CD4-positive, alpha-beta memory T cell (primary cell): ENCODE data around the gene RTN4R. TPM values are rescaled to one million over a fixed set of nuclear protein-coding genes. Genes with fewer than 3 reads are reported as not detected.

Experiments
- CTCF ChIA-PET: fragments of 350-600 bp; sonication (Branson Sonifier 250); formaldehyde crosslinking; loops from one replicate; lab custom pipeline; 2021; ENCODE audit warnings: inconsistent platforms; ENCODE audit not compliant: partially characterized antibody; lab: Charles Lee
- POLR2A ChIA-PET: fragments of 350-600 bp; sonication (Branson Sonifier 250); formaldehyde crosslinking; loops from one replicate; lab custom pipeline; 2021; ENCODE audit not compliant: partially characterized antibody; lab: Charles Lee
- DNase-seq, 5 donors: peaks; one replicate each; pipeline versions ENCODE4 v3.0.0 to v3.0.0-alpha.2; 2020 to 2022; ENCODE audit warnings: mixed read lengths in 1 of 5
- H3K27ac ChIP-seq: one replicate; pipeline ENCODE4 v1.7.0; 2013; ENCODE audit warnings: low read depth, low read length
- H3K27me3 ChIP-seq: 2 replicates; pipeline ENCODE4 v1.7.0; 2013; ENCODE audit warnings: mild to moderate bottlenecking, low read length, moderate library complexity; ENCODE audit not compliant: insufficient read depth
- H3K36me3 ChIP-seq: 2 replicates; pipeline ENCODE4 v1.7.0; 2013; ENCODE audit warnings: mild to moderate bottlenecking, low read length, moderate library complexity; ENCODE audit not compliant: insufficient read depth
- H3K4me1 ChIP-seq: 2 replicates; pipeline ENCODE4 v1.7.0; 2013; ENCODE audit warnings: mild to moderate bottlenecking, low read length, moderate library complexity; ENCODE audit not compliant: insufficient read depth
- H3K4me3 ChIP-seq, 2 donors: one replicate each; pipeline ENCODE4 v1.7.0; 2013; ENCODE audit warnings: low read length in 2 of 2, mild to moderate bottlenecking in 1 of 2
- H3K9me3 ChIP-seq, 2 donors: one replicate each; pipeline ENCODE4 v1.7.0; 2013; ENCODE audit warnings: low read length in 2 of 2, control low read depth in 1 of 2; ENCODE audit not compliant: control insufficient read depth in 1 of 2
- H3K27ac Mint-ChIP-seq, 7 donors: one replicate each; pipeline ENCODE4 v1.8.0; 2020 to 2021; ENCODE audit warnings: mixed read lengths in 7 of 7, mild to moderate bottlenecking in 6 of 7, inconsistent platforms in 3 of 7, moderate library complexity in 3 of 7
- H3K27me3 Mint-ChIP-seq, 2 donors: one replicate each; pipeline ENCODE4 v1.8.0; 2020 to 2021; ENCODE audit warnings: mixed read lengths in 2 of 2
- H3K36me3 Mint-ChIP-seq, 2 donors: one replicate each; pipeline ENCODE4 v1.8.0; 2020 to 2021; ENCODE audit warnings: mixed read lengths in 2 of 2, inconsistent platforms in 1 of 2, mild to moderate bottlenecking in 1 of 2
- H3K4me1 Mint-ChIP-seq, 4 donors: one replicate each; pipeline ENCODE4 v1.8.0; 2020 to 2021; ENCODE audit warnings: mixed read lengths in 4 of 4, mild to moderate bottlenecking in 1 of 4
- H3K4me3 Mint-ChIP-seq, 8 donors: one replicate each; pipeline ENCODE4 v1.8.0; 2020 to 2021; ENCODE audit warnings: mixed read lengths in 8 of 8, mild to moderate bottlenecking in 7 of 8, moderate library complexity in 6 of 8, inconsistent platforms in 3 of 8
- H3K9me3 Mint-ChIP-seq, 8 donors: one replicate each; pipeline ENCODE4 v1.8.0; 2020 to 2021; ENCODE audit warnings: mixed read lengths in 8 of 8, mild to moderate bottlenecking in 5 of 8, inconsistent platforms in 3 of 8, moderate library complexity in 1 of 8
- intact Hi-C: fragments of 100-400 bp; cut with micrococcal nuclease; formaldehyde crosslinking; loops from one replicate; pipeline ENCODE4 v1.15.1; 2023
- polyA plus RNA-seq, 2 donors: library from polyadenylated mRNA; unstranded; fragments of 300-500 nt; fragmentation: Illumina TruSeq; gene quantifications; one replicate each; pipeline ENCODE4 v1.2.3, GENCODE V29; 2021
- total RNA-seq, 2 experiments: library from RNA; stranded (reverse); gene quantifications; one replicate each; pipeline ENCODE4 v1.2.3, GENCODE V29; 2021

RTN4R gene
- total and polyA plus RNA-seq, 4 experiments from 2014 or later, result 1.7 to 6.3 (median 2.4) TPM

DNA sequence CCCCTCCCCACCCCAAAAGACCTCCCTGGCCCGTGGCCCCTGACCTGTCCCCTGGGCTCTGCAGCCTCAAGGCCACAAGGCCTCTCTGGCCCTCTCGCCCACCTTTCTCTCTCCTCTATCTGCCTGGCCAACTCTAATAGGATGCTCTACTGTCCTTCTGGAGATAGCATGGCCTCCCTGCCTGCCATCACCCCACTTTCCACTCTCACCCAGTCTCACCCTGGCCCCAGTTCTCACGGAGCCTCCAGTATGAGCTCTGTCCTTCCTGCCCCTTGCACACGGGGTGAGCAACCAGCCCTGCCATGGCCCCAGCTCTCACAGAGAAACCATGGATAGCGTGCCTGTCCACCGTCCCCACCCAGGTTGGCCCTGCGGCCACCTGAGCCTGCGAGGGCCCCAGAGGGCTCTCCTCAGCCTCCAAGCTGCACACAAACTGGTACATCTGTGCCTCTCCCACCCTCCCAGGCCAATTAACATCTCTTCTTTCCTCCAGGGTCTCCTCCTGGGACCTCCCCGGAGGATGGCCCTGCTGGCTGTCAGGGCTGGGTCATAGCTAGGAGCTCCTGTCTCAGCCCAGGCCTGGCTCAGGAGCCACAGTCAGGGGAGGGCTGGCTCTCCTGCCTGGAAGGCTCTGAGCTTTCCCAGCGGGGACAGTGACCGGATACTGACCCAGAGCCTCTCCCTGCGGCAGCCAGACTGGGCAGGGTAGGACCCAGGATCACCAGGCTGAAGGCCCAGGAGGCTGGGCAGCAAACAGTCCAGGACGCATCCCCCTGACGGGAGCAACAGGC is 22.3 kb downstream of the RTN4R start:
- Histone ChIP-seq H3K9me3 (no peaks in the 10 kb centered on the region), H3K4me1 (peaks cover 54% of the 10 kb centered on the region), H3K36me3 (no peaks in the 10 kb centered on the region), H3K4me3 (peak overlapping the region in 1 of 2 donors; percentile 10), H3K27ac (peak overlapping the region; percentile 42), H3K27me3 (no peaks in the 10 kb centered on the region)
- no peaks in the 10 kb centered on the region for H3K36me3 Mint-ChIP-seq
- H3K27me3 Mint-ChIP-seq, result no peaks in the 10 kb centered on the region
- intact Hi-C loops, result loop anchor here (10.0 kb wide), 1 partner anchor 61 kb away; no protein-coding TSS in a partner anchor
- peaks cover 0 to 2% (median 0%) of the 10 kb centered on the region in 8 donors for H3K9me3 Mint-ChIP-seq
- H3K27ac Mint-ChIP-seq, result peak overlapping the region; percentile 83 to 95 (median 93)
- ChIA-PET CTCF (interaction anchor here (1.4 to 2.6 kb wide), 2 partner anchors 13 to 89 kb away, joined by 5 to 9 read pairs; no protein-coding TSS in a partner anchor), POLR2A (interaction anchor here (1.1 kb wide), 1 partner anchor 31 kb away, joined by 3 read pairs; no protein-coding TSS in a partner anchor)
- peak overlapping the region; percentile 48 to 87 (median 78) for H3K4me3 Mint-ChIP-seq
- no peak for DNase-seq
- peaks cover 22 to 43% (median 36%) of the 10 kb centered on the region in 4 donors for H3K4me1 Mint-ChIP-seq

DNA sequence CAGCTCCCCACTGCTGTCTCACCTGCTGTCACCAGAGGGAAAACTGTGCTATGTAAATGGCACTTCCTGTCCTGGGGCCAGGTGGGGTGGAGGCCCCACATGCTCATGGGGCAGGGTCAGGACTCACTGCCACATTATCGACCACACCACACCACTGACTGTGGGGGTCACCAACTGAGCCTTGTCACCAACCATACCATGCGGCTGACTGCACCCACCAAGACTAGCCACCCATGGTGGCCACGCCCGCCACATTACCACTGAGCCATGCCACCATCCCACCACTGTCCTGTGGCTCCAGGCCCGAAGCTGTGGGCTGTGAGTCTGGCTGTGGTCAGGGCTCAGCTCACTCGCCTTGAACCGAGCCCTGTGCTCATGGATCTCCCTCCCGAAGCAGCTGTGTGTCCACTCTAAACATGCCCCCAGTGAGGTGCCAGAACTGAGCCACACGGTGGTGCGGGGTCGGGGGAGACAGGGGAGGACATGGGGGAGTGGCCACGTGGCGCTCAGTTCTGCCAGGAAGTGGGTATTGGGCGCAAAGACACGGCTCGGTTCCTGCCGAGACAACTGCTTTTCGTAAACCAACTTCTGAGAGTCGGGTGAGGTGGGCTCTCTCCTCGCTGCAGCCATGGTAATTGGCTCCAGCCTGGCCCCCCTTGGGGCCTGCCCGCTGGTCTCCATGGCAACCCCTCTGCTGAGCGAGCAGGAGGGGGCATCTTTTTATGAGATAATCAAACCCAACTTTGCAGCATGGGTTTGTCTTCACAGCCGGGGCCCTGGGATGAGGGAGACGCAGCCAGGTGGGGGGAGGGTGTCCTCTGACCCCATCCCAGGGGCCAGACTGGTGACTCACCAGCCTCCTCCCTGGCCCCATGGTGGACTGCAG is 23.2 kb downstream of the RTN4R start:
- ChIA-PET CTCF (interaction anchor here (0.6 to 2.6 kb wide), 3 partner anchors 14 to 88 kb away, joined by 3 to 9 read pairs (median 5); no protein-coding TSS in a partner anchor), POLR2A (interaction anchor here (1.1 to 2.9 kb wide), 5 partner anchors 30 to 224 kb away, joined by 3 to 23 read pairs (median 5); partner anchors contain the start of gene TANGO2)
- Histone ChIP-seq H3K4me3 (peak overlapping the region in 1 of 2 donors; percentile 10), H3K36me3 (no peaks in the 10 kb centered on the region), H3K4me1 (peaks cover 63% of the 10 kb centered on the region), H3K27me3 (no peaks in the 10 kb centered on the region), H3K27ac (peak overlapping the region; percentile 42), H3K9me3 (no peaks in the 10 kb centered on the region)
- peaks cover 22 to 43% (median 37%) of the 10 kb centered on the region in 4 donors for H3K4me1 Mint-ChIP-seq
- H3K27me3 Mint-ChIP-seq, result no peaks in the 10 kb centered on the region
- DNase-seq, result peak; percentile 46 to 65 (median 49)
- intact Hi-C loops, result loop anchor here (10.0 kb wide), 1 partner anchor 60 kb away; no protein-coding TSS in a partner anchor
- H3K4me3 Mint-ChIP-seq, result peak overlapping the region; percentile 57 to 87 (median 73)
- no peaks in the 10 kb centered on the region for H3K9me3 Mint-ChIP-seq
- no peaks in the 10 kb centered on the region for H3K36me3 Mint-ChIP-seq
- H3K27ac Mint-ChIP-seq, result peak overlapping the region; percentile 89 to 95 (median 93)

DNA sequence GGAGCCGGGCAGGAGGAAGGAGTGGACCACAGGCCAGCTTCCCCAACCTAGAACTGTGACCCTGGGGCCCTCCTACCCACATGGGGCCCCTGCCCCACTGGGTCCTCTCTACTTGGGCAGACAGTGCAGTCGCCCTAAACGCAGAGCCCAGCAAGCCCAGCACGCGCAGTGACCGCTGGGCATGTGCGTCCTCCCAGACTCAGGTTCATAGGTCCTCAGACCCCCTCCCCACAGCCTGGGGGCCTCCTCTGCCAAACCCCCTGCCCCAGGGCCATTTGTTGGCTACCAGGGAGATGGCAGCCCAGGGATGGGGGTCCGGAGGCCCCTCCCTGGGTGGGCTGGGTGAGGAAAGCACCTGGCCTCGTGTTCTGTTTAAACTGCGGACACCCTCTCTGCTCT is 23.9 kb downstream of the RTN4R start:
- Mint-ChIP-seq H3K9me3 (no peaks in the 10 kb centered on the region), H3K27me3 (no peaks in the 10 kb centered on the region), H3K36me3 (no peaks in the 10 kb centered on the region), H3K4me3 (peak overlapping the region in 7 of 8 donors; percentile 48 to 87 (median 78)), H3K27ac (peak overlapping the region; percentile 89 to 95 (median 93)), H3K4me1 (peaks cover 22 to 49% (median 39%) of the 10 kb centered on the region in 4 donors)
- Histone ChIP-seq H3K36me3 (no peaks in the 10 kb centered on the region), H3K4me3 (no peak overlapping the region), H3K4me1 (peaks cover 70% of the 10 kb centered on the region), H3K9me3 (no peaks in the 10 kb centered on the region), H3K27me3 (no peaks in the 10 kb centered on the region), H3K27ac (peak overlapping the region; percentile 42)
- CTCF ChIA-PET, result interaction anchor here (0.6 to 2.6 kb wide), 4 partner anchors 14 to 87 kb away, joined by 3 to 9 read pairs (median 4); no protein-coding TSS in a partner anchor
- POLR2A ChIA-PET, result interaction anchor here (0.8 to 2.9 kb wide), 8 partner anchors 16 to 1325 kb away, joined by 3 to 23 read pairs (median 4); partner anchors contain the start of genes DGCR6L and TANGO2
- no peak for DNase-seq
- intact Hi-C loops, result loop anchor here (10.0 kb wide), 1 partner anchor 59 kb away; no protein-coding TSS in a partner anchor

DNA sequence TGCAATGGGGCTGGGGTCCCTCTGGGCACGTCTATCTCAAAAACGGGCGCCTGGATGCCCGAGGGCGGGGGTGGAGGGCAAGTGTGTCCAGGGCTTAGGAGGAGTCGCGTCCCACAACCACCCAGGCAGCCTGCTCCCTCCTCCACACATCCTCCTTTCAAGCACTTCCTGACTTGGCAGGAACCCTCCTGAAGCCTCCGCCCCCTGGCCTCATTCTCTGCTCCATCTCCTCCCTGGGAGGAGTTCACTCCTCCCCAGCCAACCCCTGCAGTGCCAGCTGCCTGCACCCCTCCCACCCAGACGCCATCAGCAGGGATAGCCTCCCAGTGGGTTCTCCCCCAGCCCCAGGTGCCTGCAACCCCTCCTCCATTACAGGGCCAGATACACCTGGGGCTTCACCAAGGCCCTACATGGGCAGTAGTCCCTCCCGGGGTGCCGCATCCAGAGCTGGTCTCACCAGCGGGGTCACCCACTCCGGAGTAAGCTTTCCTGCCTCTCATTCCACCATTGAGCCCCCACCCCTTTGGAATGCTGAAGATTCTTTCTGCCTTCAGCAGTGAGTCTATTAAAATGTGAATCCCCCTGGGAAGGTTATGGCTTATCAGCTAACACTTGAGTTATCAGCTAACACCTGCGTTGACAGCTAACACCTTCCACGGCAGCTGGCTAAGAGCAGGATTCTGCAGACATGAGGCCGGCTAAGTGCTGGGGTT is 24.4 kb downstream of the RTN4R start:
- Histone ChIP-seq H3K27ac (peak overlapping the region; percentile 42), H3K27me3 (no peaks in the 10 kb centered on the region), H3K4me3 (peak overlapping the region; percentile 24 to 51), H3K4me1 (peaks cover 75% of the 10 kb centered on the region), H3K9me3 (no peaks in the 10 kb centered on the region), H3K36me3 (no peaks in the 10 kb centered on the region)
- H3K27ac Mint-ChIP-seq, result peak overlapping the region; percentile 76 to 93 (median 90)
- ChIA-PET POLR2A (interaction anchor here (0.8 to 2.9 kb wide), 7 partner anchors 16 to 1325 kb away, joined by 3 to 23 read pairs (median 5); partner anchors contain the start of genes DGCR6L and TANGO2), CTCF (interaction anchor here (1.6 to 2.6 kb wide), 3 partner anchors 15 to 87 kb away, joined by 3 to 9 read pairs (median 6); no protein-coding TSS in a partner anchor)
- peak; percentile 58 to 79 (median 61) for DNase-seq
- no peaks in the 10 kb centered on the region for H3K36me3 Mint-ChIP-seq
- peak overlapping the region; percentile 64 to 87 (median 78) for H3K4me3 Mint-ChIP-seq
- no peaks in the 10 kb centered on the region for H3K9me3 Mint-ChIP-seq
- H3K4me1 Mint-ChIP-seq, result peaks cover 22 to 51% (median 39%) of the 10 kb centered on the region in 4 donors
- intact Hi-C loops, result loop anchor here (10.0 kb wide), 1 partner anchor 59 kb away; no protein-coding TSS in a partner anchor
- no peaks in the 10 kb centered on the region for H3K27me3 Mint-ChIP-seq

DNA sequence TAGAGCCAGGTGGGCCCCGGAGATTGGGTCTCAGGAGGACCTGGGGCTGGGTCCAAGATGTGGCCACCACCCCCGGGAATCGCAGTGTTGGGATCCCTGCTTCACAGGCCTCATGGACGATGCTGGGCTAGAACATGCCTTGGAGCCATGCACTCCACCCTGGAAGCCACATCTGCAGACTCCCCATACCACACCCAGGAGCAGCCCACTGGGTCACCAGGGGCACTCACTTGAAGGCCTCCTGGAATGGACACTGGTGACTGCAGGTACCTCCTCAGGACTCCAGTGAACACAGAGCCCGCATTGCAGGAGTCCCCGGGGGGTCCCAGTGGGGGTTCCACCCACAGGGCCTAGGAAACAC is 25.0 kb downstream of the RTN4R start:
- no peaks in the 10 kb centered on the region for H3K9me3 ChIP-seq
- ChIA-PET CTCF (interaction anchor here (1.6 to 2.6 kb wide), 3 partner anchors 15 to 86 kb away, joined by 3 to 9 read pairs (median 6); no protein-coding TSS in a partner anchor), POLR2A (interaction anchor here (1.3 to 2.9 kb wide), 2 partner anchors 30 to 37 kb away, joined by 5 to 23 read pairs; no protein-coding TSS in a partner anchor)
- Mint-ChIP-seq H3K4me1 (peaks cover 22 to 53% (median 41%) of the 10 kb centered on the region in 4 donors), H3K27ac (peak overlapping the region; percentile 76 to 91 (median 89)), H3K4me3 (peak overlapping the region; percentile 64 to 87 (median 78)), H3K9me3 (no peaks in the 10 kb centered on the region), H3K36me3 (no peaks in the 10 kb centered on the region), H3K27me3 (no peaks in the 10 kb centered on the region)
- peak overlapping the region; percentile 24 to 51 for H3K4me3 ChIP-seq
- no peaks in the 10 kb centered on the region for H3K27me3 ChIP-seq
- intact Hi-C loops, result loop anchor here (10.0 kb wide), 1 partner anchor 58 kb away; no protein-coding TSS in a partner anchor
- H3K4me1 ChIP-seq, result peaks cover 80% of the 10 kb centered on the region
- no peaks in the 10 kb centered on the region for H3K36me3 ChIP-seq
- no peak for DNase-seq
- H3K27ac ChIP-seq, result peak overlapping the region; percentile 42
